DND-41 (cell line): Measurements from ENCODE around the gene ADISSP.

Source experiments
- EZH2 ChIP-seq: IDR thresholded peaks from 3 replicates; pipeline ENCODE4 v1.6.1; 2012; ENCODE audit warnings: borderline replicate concordance, low read depth, mild to moderate bottlenecking, moderate library complexity, low read length, inconsistent platforms; ENCODE audit not compliant: severe bottlenecking
- TF ChIP-seq, protein P1 (sequence below): IDR thresholded peaks from 2 replicates; pipeline ENCODE4 v1.5.1; 2012; ENCODE audit warnings: borderline replicate concordance, low read length, moderate library complexity, mild to moderate bottlenecking; ENCODE audit not compliant: poor library complexity, severe bottlenecking; ENCODE audit errors: extremely low read depth

DNA sequence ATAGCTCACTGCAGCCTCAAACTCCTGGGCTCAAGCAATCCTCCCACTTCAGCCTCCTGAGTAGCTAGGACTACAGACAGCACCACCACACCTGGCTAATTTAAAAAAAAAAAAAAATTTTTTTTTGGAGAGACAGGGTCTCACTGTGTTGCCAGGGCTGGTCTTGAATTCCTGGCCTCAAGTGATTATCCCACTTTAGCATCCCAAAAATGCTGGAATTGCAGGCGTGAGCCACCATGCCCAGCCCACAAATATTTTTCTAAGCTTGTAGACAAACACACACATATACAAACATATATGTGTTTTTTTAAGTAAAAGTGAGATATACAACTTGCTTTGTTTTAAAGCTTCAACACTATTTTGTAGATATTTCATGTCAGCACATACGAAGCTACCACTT is 24.3 kb downstream of the ADISSP start:
- no peak for TF ChIP-seq EZH2
- TF ChIP-seq, protein P1, sequence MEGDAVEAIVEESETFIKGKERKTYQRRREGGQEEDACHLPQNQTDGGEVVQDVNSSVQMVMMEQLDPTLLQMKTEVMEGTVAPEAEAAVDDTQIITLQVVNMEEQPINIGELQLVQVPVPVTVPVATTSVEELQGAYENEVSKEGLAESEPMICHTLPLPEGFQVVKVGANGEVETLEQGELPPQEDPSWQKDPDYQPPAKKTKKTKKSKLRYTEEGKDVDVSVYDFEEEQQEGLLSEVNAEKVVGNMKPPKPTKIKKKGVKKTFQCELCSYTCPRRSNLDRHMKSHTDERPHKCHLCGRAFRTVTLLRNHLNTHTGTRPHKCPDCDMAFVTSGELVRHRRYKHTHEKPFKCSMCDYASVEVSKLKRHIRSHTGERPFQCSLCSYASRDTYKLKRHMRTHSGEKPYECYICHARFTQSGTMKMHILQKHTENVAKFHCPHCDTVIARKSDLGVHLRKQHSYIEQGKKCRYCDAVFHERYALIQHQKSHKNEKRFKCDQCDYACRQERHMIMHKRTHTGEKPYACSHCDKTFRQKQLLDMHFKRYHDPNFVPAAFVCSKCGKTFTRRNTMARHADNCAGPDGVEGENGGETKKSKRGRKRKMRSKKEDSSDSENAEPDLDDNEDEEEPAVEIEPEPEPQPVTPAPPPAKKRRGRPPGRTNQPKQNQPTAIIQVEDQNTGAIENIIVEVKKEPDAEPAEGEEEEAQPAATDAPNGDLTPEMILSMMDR: no peak
